NCI-H774 (cell line): Measurements from ENCODE around the gene NEK3.
"Not testable (repeated sequence)": the region's sequence is repeated elsewhere in the genome, so short reads cannot be mapped to it uniquely, and the experiment has no call there.

ENCODE experiments used
- DNase-seq: peaks from one replicate; lab custom pipeline; 2025; lab: John Stamatoyannopoulos, UW

The NEK3 gene

GRCh38 chr13:52159159-52159982 is at the start of gene NEK3:
Gene NEK3, minus strand, starts transcription at chr13:52159597. Its CDS starts 3,406 bp downstream, at chr13:52156191.
- DNase-seq = peak; percentile 15

GRCh38 chr13:52208384-52208783 is 49.0 kb upstream of the NEK3 start:
- DNase-seq = not testable (repeated sequence)

GRCh38 chr13:52207896-52208295 is 48.5 kb upstream of the NEK3 start:
- not testable (repeated sequence) for DNase-seq

- DNase-seq = not testable (repeated sequence)
These were observed 47.9 kb upstream of the NEK3 start for GRCh38 chr13:52207337-52207736.

- DNase-seq = not testable (repeated sequence)
These were observed 45.1 kb upstream of the NEK3 start for GRCh38 chr13:52204546-52204945.

- DNase-seq = not testable (repeated sequence)
These were observed 44.5 kb upstream of the NEK3 start for GRCh38 chr13:52203864-52204263.

GRCh38 chr13:52202506-52202905 is 43.1 kb upstream of the NEK3 start:
- DNase-seq = not testable (repeated sequence)

GRCh38 chr13:52201439-52202193 is 42.2 kb upstream of the NEK3 start:
- not testable (repeated sequence) for DNase-seq

- DNase-seq = no peak
These were observed 36.0 kb upstream of the NEK3 start for GRCh38 chr13:52195401-52195837.

- DNase-seq = peak; percentile 38
These were observed 34.9 kb upstream of the NEK3 start for GRCh38 chr13:52194184-52194868.

- not testable (repeated sequence) for DNase-seq
These were observed 34.3 kb upstream of the NEK3 start for GRCh38 chr13:52193587-52194183.

GRCh38 chr13:52187424-52188187 is 28.2 kb upstream of the NEK3 start:
- not testable (repeated sequence) for DNase-seq

- no peak for DNase-seq
These were observed 27.6 kb upstream of the NEK3 start for GRCh38 chr13:52187029-52187423.

GRCh38 chr13:52181316-52181954 is 22.0 kb upstream of the NEK3 start:
- not testable (repeated sequence) for DNase-seq

GRCh38 chr13:52179925-52180324 is 20.5 kb upstream of the NEK3 start:
- no peak for DNase-seq

GRCh38 chr13:52177276-52177675 is 17.9 kb upstream of the NEK3 start:
- no peak for DNase-seq

- DNase-seq = not testable (repeated sequence)
These were observed 14.6 kb upstream of the NEK3 start for GRCh38 chr13:52173970-52174369.

GRCh38 chr13:52173373-52173772 is 14.0 kb upstream of the NEK3 start:
- no peak for DNase-seq

- DNase-seq = not testable (repeated sequence)
These were observed 12.3 kb upstream of the NEK3 start for GRCh38 chr13:52171686-52172085.

- not testable (repeated sequence) for DNase-seq
These were observed 11.5 kb upstream of the NEK3 start for GRCh38 chr13:52170828-52171391.
